ENCODE data around the gene HTATIP2.
A peak's percentile ranks its signal among the peaks of the same experiment; 100 is the strongest.

HTATIP2 gene

DNA sequence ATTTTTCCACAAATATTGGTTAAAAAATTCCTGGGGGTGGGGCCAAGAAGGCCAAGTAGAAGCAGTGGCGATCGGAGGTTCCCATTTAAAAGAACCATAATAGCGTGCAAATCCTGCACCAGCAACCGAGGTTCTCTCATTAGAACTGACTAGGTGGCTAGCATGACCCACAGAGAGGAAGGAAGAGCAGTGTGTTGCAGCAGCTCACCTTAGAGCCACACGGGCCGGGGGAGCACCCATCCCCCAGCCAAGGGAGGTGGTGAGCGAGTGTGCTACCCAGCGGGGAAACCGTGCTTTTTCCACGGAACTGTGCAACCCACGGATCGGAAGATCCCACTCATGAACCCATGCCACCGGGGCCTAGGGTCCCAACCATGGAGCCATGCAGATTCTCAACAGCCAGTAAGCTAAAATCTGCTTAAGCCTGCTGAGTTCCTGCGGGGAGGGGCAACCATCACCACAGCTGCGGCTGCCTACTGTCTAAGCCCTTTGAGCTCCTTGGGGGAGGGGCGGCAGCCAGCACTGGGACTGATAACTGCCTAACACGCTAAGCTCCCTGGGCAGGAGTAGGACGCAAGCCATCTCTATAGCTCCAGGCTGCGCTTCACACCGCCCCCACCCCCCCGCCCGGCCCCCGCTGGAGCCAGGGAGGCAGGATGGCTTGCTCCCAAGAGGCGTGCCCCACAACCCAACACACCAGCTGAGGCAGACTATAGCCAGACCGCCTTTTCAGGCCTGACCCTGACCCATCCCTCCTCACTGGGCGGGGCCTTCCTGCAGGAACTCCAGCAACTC, 21.0 kb upstream of the HTATIP2 start:
- no peak for DNase-seq (ENCODE audit: low spot score)
- H3K27ac ChIP-seq, result no peak overlapping the region
- no peak overlapping the region for H3K4me3 ChIP-seq
- TF ChIP-seq CTCF (IDR thresholded peaks at IDR 0.05), result no peak

DNA sequence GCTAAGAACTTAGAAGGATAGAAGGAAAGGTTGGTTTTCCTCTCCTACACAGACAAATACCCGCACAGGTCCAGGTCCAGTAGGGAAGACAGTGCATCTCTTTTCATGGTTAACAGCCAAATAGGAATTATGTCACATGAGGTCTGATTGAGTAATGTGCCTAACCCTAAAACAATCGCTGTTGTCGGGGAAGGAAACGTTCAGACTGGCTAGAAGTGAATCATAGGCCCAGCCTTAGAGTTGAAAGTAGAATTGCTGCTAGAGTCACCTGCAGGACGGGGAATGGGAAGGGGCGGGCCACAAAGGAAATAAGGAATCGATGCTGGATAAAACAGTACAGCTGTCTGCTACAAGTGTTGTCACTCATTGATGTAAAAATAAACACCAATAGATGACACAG, 12.4 kb upstream of the HTATIP2 start:
- no peak overlapping the region for H3K27ac ChIP-seq
- TF ChIP-seq CTCF (IDR thresholded peaks at IDR 0.05), result no peak

GRCh38 chr11:20351751-20352262, 11.7 kb upstream of the HTATIP2 start:
- DNase-seq (ENCODE audit: low spot score), result no peak
- TF ChIP-seq CTCF (IDR thresholded peaks at IDR 0.05), result no peak
- no peak overlapping the region for H3K27ac ChIP-seq
- no peak overlapping the region for H3K4me3 ChIP-seq

More for the DNA sequence above, 12.4 kb upstream of the HTATIP2 start:
- no peak for DNase-seq (ENCODE audit: low spot score)
- H3K4me3 ChIP-seq, result no peak overlapping the region

- no peak overlapping the region for H3K4me3 ChIP-seq
- peak; percentile 34 for TF ChIP-seq CTCF (IDR thresholded peaks at IDR 0.05)
- no peak for DNase-seq (ENCODE audit: low spot score)
Observed at GRCh38 chr11:20353829-20354434, 9.6 kb upstream of the HTATIP2 start.

GRCh38 chr11:20355221-20356219, 8.0 kb upstream of the HTATIP2 start:
- Histone ChIP-seq H3K27ac (no peak overlapping the region), H3K4me3 (no peak overlapping the region)
- DNase-seq (ENCODE audit: low spot score), result no peak
- peak; percentile 19 for TF ChIP-seq CTCF (IDR thresholded peaks at IDR 0.05)

More at GRCh38 chr11:20353829-20354434, 9.6 kb upstream of the HTATIP2 start:
- H3K27ac ChIP-seq, result no peak overlapping the region

GRCh38 chr11:20357150-20357549, 6.4 kb upstream of the HTATIP2 start:
- H3K4me3 ChIP-seq, result no peak overlapping the region
- DNase-seq (ENCODE audit: low spot score), result no peak
- H3K27ac ChIP-seq, result no peak overlapping the region
- TF ChIP-seq CTCF (IDR thresholded peaks at IDR 0.05), result no peak
